ENCODE data around the gene CFAP100.

Gene CFAP100

GRCh38 chr3:126406389-126407296 lies 11.9 kb downstream of the CFAP100 start:
- no peak for DNase-seq

- DNase-seq: no peak
Measured at GRCh38 chr3:126407412-126408044, 12.8 kb downstream of the CFAP100 start.

GRCh38 chr3:126408099-126408498 lies 13.4 kb downstream of the CFAP100 start:
- DNase-seq: no peak

- no peak for DNase-seq
Measured at GRCh38 chr3:126412841-126413692, 18.4 kb downstream of the CFAP100 start.

GRCh38 chr3:126413693-126414080 lies 19.0 kb downstream of the CFAP100 start:
- no peak for DNase-seq

- no peak for DNase-seq
Measured at GRCh38 chr3:126414406-126414805, 19.7 kb downstream of the CFAP100 start.

GRCh38 chr3:126414961-126415660 lies 20.4 kb downstream of the CFAP100 start:
- no peak for DNase-seq

- no peak for DNase-seq
Measured at GRCh38 chr3:126415661-126416591, 21.2 kb downstream of the CFAP100 start.

GRCh38 chr3:126416943-126417342 lies 22.2 kb downstream of the CFAP100 start:
- no peak for DNase-seq

GRCh38 chr3:126417515-126417914 lies 22.8 kb downstream of the CFAP100 start:
- no peak for DNase-seq

- no peak for DNase-seq
Measured at GRCh38 chr3:126417981-126418530, 23.3 kb downstream of the CFAP100 start.

GRCh38 chr3:126418661-126419131 lies 24.0 kb downstream of the CFAP100 start:
- DNase-seq: no peak

GRCh38 chr3:126419151-126419703 lies 24.5 kb downstream of the CFAP100 start:
- DNase-seq: no peak

GRCh38 chr3:126419886-126420786 lies 25.4 kb downstream of the CFAP100 start:
- DNase-seq: no peak

- DNase-seq: no peak
Measured at GRCh38 chr3:126421573-126422119, 26.9 kb downstream of the CFAP100 start.

- DNase-seq: no peak
Measured at GRCh38 chr3:126422121-126422520, 27.4 kb downstream of the CFAP100 start.

- DNase-seq: no peak
Measured at GRCh38 chr3:126422571-126423091, 27.9 kb downstream of the CFAP100 start.

- DNase-seq: no peak
Measured at GRCh38 chr3:126423191-126424038, 28.7 kb downstream of the CFAP100 start.
